ENCODE data around the gene BAX. TPM values are rescaled to one million over a fixed set of nuclear protein-coding genes. Genes with fewer than 3 reads are reported as not detected.
"Not testable (repeated sequence)": the region's sequence is repeated elsewhere in the genome, so short reads cannot be mapped to it uniquely, and the experiment has no call there.

The BAX gene
- total and polyA plus RNA-seq, 9 donors: 27.1 to 52.4 (median 43.1) TPM

DNA sequence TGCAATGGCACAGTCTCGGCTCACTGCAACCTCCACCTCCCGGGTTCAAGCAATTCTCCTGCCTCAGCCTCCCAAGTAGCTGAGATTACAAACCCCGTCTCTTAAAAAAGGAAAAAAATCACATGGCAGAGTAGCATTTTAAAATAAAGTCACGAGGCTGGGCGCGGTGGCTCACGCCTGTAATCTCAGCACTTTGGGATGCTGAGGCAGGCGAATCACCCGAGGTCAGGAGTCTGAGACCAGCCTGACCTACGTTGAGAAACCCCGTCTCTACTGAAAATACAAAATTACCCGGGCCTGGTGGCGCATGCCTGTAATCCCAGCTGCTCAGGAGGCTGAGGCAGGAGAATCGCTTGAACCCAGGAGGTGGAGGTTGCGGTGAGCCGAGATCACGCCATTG, 27.0 kb upstream of the BAX start:
- H3K36me3 ChIP-seq (ENCODE audit: control insufficient read depth, insufficient read depth, low read length); DNase-seq; H3K27ac ChIP-seq (ENCODE audit: low read length); H3K9me3 ChIP-seq (replicated peaks; ENCODE audit: control insufficient read depth, low read depth, low read length); H3K4me3 ChIP-seq (ENCODE audit: low read length); H3K4me1 ChIP-seq (ENCODE audit: control insufficient read depth, insufficient read depth, low read length): not testable (repeated sequence)
- 89% methylated on average over 11 of the region's 17 CpGs for WGBS (ENCODE audit: insufficient coverage)
- peaks cover 10% of the 10 kb centered on the region for H3K27me3 ChIP-seq (ENCODE audit: control insufficient read depth, insufficient read depth, low read length)

DNA sequence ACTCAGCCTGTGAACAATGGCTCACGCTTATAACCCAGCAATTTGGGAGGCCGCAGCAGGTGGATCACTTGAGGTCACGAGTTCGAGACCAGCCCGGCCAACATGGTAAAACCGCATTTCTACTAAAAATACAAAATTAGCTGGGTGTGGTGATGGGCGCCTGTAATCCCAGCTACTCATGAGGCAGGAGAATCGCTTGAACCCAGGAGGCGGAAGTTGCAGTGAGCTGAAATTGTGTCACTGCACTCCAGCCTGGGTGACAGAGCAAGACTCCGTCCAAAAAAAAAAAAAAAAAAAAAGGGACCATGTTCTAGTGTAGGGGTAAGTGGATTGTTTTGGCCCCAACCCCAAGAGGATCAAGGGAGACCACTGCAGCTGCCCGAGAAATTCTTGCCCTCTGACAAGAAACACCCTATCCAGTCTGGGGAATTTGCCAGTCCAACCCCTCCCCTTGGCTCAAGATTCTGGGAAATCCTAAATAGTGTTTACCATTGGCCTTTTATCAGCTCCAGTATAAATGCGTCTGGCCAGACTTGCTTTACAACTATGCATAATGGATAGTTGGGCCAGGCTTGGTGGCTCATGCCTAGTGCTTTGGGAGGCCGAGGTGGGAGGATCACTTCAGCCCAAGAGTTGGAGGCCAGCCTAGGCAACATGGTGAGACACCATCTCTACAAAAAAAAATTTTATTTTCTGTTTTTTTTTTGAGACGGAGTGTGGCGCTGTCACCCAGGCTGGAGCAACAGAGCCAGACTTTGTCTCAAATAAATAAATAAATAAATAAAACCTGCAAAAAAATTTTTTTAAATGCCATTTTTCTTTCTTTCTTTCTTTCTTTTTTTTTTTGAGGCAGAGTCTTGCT, 26.3 kb upstream of the BAX start:
- H3K27me3 ChIP-seq (ENCODE audit: control insufficient read depth, insufficient read depth, low read length): peaks cover 17% of the 10 kb centered on the region
- no peaks in the 10 kb centered on the region for H3K9me3 ChIP-seq (replicated peaks; ENCODE audit: control insufficient read depth, low read depth, low read length)
- H3K4me1 ChIP-seq (ENCODE audit: control insufficient read depth, insufficient read depth, low read length): peaks cover 9% of the 10 kb centered on the region
- H3K4me3 ChIP-seq (ENCODE audit: low read length): no peak overlapping the region
- peaks cover under 1% of the 10 kb centered on the region for H3K36me3 ChIP-seq (ENCODE audit: control insufficient read depth, insufficient read depth, low read length)
- 92% methylated on average over 2 of the region's 15 CpGs for WGBS (ENCODE audit: insufficient coverage)
- H3K27ac ChIP-seq (ENCODE audit: low read length): no peak overlapping the region
- no peak for DNase-seq

DNA sequence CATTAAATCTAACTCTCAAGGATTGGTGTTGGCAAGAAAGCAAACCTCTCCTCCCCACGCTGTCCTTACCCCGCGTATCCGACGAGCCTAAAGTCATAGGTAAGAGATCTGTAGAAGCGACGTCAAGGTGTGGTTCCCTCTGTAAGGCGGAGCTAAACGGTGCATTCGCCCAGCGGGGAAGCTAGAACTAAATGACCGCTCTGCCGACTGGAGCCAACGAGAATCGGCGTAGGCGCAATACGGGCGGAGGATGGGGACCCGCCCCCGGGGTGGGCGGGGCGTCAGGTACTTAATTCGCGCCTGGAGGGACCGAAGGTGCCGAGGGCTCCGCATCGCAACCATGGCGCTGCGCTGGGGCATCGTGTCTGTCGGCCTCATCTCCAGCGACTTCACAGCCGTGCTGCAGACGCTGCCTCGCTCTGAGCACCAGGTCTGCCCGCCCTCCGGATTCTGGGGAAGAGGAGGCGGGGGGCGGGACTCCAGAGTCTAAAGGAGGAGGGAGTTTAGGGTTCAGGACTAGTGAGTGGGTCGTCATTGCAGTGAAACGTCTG, 21.2 kb upstream of the BAX start, which contains the start of gene DHDH:
DHDH (plus strand) TSS at position 318 of the 551 bp plus-strand sequence; CDS start at position 341, 23 bp downstream.
- Histone ChIP-seq H3K4me3 (ENCODE audit: low read length) (peak within 1 kb of the TSS; percentile 43), H3K9me3 (replicated peaks; ENCODE audit: control insufficient read depth, low read depth, low read length) (no peaks in the 10 kb centered on the region), H3K36me3 (ENCODE audit: control insufficient read depth, insufficient read depth, low read length) (no peaks in the 10 kb centered on the region), H3K27me3 (ENCODE audit: control insufficient read depth, insufficient read depth, low read length) (peaks cover 25% of the 10 kb centered on the region), H3K4me1 (ENCODE audit: control insufficient read depth, insufficient read depth, low read length) (peaks cover 9% of the 10 kb centered on the region), H3K27ac (ENCODE audit: low read length) (no peak within 1 kb of the TSS)
- under 1% methylated on average over 29 of the region's 43 CpGs for WGBS (ENCODE audit: insufficient coverage)
- DNase-seq: peak; percentile 69

DNA sequence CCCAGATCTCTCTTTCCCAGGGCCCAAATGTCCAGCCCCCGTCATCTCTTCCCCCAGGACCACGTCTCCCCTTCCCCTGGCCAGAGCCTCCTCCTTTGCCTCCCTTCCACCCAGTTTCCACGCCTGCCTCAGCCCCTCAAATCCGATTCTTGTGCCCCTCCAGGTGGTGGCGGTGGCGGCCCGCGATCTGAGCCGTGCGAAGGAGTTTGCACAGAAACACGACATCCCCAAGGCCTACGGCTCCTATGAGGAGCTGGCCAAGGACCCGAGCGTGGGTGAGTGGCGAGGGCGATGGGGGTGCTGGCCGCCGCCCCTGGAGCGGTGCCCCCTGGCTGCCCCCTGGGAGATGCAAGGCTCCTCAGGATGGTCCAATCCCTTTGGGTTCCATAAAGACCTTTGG, 19.8 kb upstream of the BAX start:
- DNase-seq: no peak
- no peaks in the 10 kb centered on the region for H3K9me3 ChIP-seq (replicated peaks; ENCODE audit: control insufficient read depth, low read depth, low read length)
- H3K27ac ChIP-seq (ENCODE audit: low read length): no peak overlapping the region
- no peaks in the 10 kb centered on the region for H3K36me3 ChIP-seq (ENCODE audit: control insufficient read depth, insufficient read depth, low read length)
- 77% methylated on average over 19 of the region's 19 CpGs for WGBS (ENCODE audit: insufficient coverage)
- peaks cover 25% of the 10 kb centered on the region for H3K27me3 ChIP-seq (ENCODE audit: control insufficient read depth, insufficient read depth, low read length)
- no peak overlapping the region for H3K4me3 ChIP-seq (ENCODE audit: low read length)
- H3K4me1 ChIP-seq (ENCODE audit: control insufficient read depth, insufficient read depth, low read length): peaks cover 7% of the 10 kb centered on the region

DNA sequence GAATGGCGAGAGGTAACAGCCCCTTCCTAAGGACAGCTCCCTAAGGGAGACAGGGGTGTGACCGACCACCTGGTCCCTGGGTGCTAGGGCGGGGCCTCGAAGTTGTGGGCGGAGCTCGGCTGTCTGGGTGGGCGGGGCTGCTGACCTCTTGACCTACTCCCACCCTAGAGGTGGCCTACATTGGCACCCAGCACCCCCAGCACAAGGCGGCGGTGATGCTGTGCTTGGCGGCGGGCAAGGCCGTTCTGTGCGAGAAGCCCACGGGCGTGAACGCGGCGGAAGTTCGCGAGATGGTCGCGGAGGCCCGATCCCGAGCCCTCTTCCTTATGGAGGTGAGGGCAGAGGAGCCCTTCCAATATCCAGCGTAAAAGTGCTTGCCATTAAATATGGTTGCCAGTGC, 18.8 kb upstream of the BAX start:
- DNase-seq: no peak
- Histone ChIP-seq H3K4me1 (ENCODE audit: control insufficient read depth, insufficient read depth, low read length) (peaks cover 7% of the 10 kb centered on the region), H3K27ac (ENCODE audit: low read length) (no peak overlapping the region), H3K36me3 (ENCODE audit: control insufficient read depth, insufficient read depth, low read length) (no peaks in the 10 kb centered on the region), H3K27me3 (ENCODE audit: control insufficient read depth, insufficient read depth, low read length) (peaks cover 25% of the 10 kb centered on the region), H3K4me3 (ENCODE audit: low read length) (no peak overlapping the region), H3K9me3 (replicated peaks; ENCODE audit: control insufficient read depth, low read depth, low read length) (peaks cover 5% of the 10 kb centered on the region)
- WGBS (ENCODE audit: insufficient coverage): 98% methylated on average over 16 of the region's 25 CpGs

DNA sequence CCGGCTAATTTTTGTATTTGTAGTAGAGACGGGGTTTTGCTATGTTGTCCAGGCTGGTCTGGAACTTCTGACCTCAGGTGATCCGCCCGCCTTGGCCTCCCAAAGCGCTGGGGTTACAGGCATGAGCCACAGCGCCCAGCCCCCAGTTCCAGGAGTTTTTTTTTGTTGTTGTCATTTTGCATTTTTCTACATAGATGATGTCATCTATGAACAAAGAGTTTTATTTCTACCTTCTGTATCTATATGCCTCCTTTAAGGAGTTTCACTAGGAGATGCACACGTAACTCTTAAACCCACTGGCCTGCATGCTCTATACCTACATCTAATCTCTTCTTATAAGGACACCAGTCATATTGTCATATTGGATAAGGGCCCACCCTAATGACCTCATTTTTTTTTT, 16.4 kb upstream of the BAX start:
- H3K36me3 ChIP-seq (ENCODE audit: control insufficient read depth, insufficient read depth, low read length): no peaks in the 10 kb centered on the region
- H3K27me3 ChIP-seq (ENCODE audit: control insufficient read depth, insufficient read depth, low read length): peaks cover 11% of the 10 kb centered on the region
- no peak overlapping the region for H3K4me3 ChIP-seq (ENCODE audit: low read length)
- H3K4me1 ChIP-seq (ENCODE audit: control insufficient read depth, insufficient read depth, low read length): peaks cover 4% of the 10 kb centered on the region
- H3K9me3 ChIP-seq (replicated peaks; ENCODE audit: control insufficient read depth, low read depth, low read length): peaks cover 10% of the 10 kb centered on the region
- no peak for DNase-seq
- no peak overlapping the region for H3K27ac ChIP-seq (ENCODE audit: low read length)
- 82% methylated on average over 5 of the region's 7 CpGs for WGBS (ENCODE audit: insufficient coverage)

DNA sequence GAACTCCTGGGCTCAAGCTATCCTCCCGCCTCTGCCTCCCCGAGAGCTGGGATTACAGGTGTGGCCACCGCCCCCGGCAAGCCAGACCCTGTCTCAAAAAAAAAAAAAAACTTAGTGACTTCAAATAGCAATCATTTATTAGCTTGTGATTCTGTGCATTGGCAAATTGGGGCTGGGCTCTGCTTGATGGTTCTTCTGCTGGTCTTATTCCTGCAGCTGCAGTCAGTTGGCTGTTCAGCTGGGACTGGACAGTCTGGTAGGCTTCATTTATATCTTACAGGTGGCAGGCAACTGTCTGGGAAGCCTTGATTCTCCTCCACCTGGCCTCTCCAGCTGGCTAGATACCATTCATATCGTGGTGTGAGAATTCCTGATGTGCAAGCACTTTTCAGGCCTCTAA, 13.8 kb upstream of the BAX start:
- Histone ChIP-seq H3K4me1 (ENCODE audit: control insufficient read depth, insufficient read depth, low read length) (no peaks in the 10 kb centered on the region), H3K27ac (ENCODE audit: low read length) (no peak overlapping the region), H3K27me3 (ENCODE audit: control insufficient read depth, insufficient read depth, low read length) (peaks cover 2% of the 10 kb centered on the region), H3K9me3 (replicated peaks; ENCODE audit: control insufficient read depth, low read depth, low read length) (peaks cover 10% of the 10 kb centered on the region), H3K36me3 (ENCODE audit: control insufficient read depth, insufficient read depth, low read length) (no peaks in the 10 kb centered on the region), H3K4me3 (ENCODE audit: low read length) (no peak overlapping the region)
- WGBS (ENCODE audit: insufficient coverage): no CpG with 5 or more reads among the region's 5 CpGs
- no peak for DNase-seq

DNA sequence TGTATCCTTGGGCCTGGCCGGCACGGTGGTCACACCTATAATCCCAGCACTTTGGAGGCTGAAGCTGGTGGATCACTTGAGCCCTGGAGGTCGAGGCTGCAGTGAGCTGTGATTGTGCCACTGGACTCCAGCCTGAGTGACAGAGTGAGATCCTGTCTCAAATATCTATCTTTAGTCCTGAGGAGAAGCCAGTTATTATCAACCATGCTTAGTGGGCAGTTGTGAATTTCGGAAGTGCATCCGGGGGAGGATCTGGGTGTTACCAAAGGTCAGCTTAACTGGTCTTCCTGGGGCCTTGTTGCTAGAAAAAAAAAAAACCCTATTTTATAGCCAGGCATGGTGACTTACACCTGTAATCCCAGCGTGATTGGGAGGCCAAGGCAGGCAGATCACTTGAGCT, 11.6 kb upstream of the BAX start:
- peaks cover 2% of the 10 kb centered on the region for H3K27me3 ChIP-seq (ENCODE audit: control insufficient read depth, insufficient read depth, low read length)
- DNase-seq: no peak
- H3K27ac ChIP-seq (ENCODE audit: low read length): no peak overlapping the region
- peaks cover 7% of the 10 kb centered on the region for H3K4me1 ChIP-seq (ENCODE audit: control insufficient read depth, insufficient read depth, low read length)
- H3K9me3 ChIP-seq (replicated peaks; ENCODE audit: control insufficient read depth, low read depth, low read length): peaks cover 14% of the 10 kb centered on the region
- H3K4me3 ChIP-seq (ENCODE audit: low read length): no peak overlapping the region
- 86% methylated on average over 2 of the region's 6 CpGs for WGBS (ENCODE audit: insufficient coverage)
- no peaks in the 10 kb centered on the region for H3K36me3 ChIP-seq (ENCODE audit: control insufficient read depth, insufficient read depth, low read length)

DNA sequence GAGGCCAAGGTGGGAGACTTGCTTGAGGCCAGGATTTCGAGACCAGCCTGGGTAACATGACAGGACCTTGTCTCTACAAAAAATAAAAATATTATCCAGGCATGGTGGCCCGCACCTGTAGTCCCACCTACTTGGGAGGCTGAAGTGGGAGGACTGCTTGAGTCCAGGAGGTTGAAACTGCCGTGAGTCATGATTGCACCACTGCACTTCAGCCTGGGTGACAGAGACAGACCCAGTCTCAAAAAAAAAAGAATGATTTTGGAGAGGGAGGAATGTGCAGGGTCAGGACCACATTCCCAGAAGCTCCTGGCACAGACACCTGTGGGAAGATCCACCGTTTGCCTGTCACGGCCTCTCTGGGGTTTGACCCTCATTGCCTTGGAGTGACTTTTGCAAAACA, 9.3 kb upstream of the BAX start:
- H3K9me3 ChIP-seq (replicated peaks; ENCODE audit: control insufficient read depth, low read depth, low read length): peaks cover 11% of the 10 kb centered on the region
- no peak for DNase-seq
- peaks cover 7% of the 10 kb centered on the region for H3K4me1 ChIP-seq (ENCODE audit: control insufficient read depth, insufficient read depth, low read length)
- H3K36me3 ChIP-seq (ENCODE audit: control insufficient read depth, insufficient read depth, low read length): no peaks in the 10 kb centered on the region
- H3K27ac ChIP-seq (ENCODE audit: low read length): no peak overlapping the region
- H3K4me3 ChIP-seq (ENCODE audit: low read length): no peak overlapping the region
- WGBS (ENCODE audit: insufficient coverage): 74% methylated on average over 4 of the region's 5 CpGs
- peaks cover 2% of the 10 kb centered on the region for H3K27me3 ChIP-seq (ENCODE audit: control insufficient read depth, insufficient read depth, low read length)

DNA sequence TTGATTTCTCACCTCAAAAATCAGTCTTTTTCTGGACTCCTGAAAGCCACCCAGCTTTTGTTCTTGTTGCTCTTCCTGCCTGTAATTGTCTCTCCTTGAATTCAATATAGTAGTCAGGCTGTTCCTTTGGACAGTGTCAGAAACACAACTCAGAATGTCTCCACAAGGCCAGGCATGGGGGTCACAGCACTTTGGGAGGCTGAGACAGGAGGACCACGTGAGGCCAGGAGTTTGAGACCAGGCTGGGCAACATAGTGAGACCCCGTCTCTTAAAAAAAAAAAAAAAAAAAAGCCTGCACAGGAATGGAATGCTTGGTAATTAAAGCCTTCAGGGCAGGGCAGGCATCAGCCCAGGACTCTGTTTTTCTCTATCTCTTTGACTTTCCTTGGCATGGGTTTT, 8.9 kb upstream of the BAX start:
- no peaks in the 10 kb centered on the region for H3K36me3 ChIP-seq (ENCODE audit: control insufficient read depth, insufficient read depth, low read length)
- no peak for DNase-seq
- peaks cover 7% of the 10 kb centered on the region for H3K4me1 ChIP-seq (ENCODE audit: control insufficient read depth, insufficient read depth, low read length)
- 86% methylated on average over 1 of the region's 2 CpGs for WGBS (ENCODE audit: insufficient coverage)
- no peak overlapping the region for H3K4me3 ChIP-seq (ENCODE audit: low read length)
- H3K9me3 ChIP-seq (replicated peaks; ENCODE audit: control insufficient read depth, low read depth, low read length): peaks cover 9% of the 10 kb centered on the region
- no peak overlapping the region for H3K27ac ChIP-seq (ENCODE audit: low read length)
- H3K27me3 ChIP-seq (ENCODE audit: control insufficient read depth, insufficient read depth, low read length): peaks cover 2% of the 10 kb centered on the region

Data from muscle of leg (tissue), 11 donors.